IPS DF 4.7 (cell line): ENCODE measurements around the gene SLC17A4.

ENCODE experiments used
- DNase-seq: peaks from one replicate; pipeline ENCODE4 v3.0.0-alpha.2; 2013; ENCODE audit warnings: low spot score; ENCODE audit errors: extremely low read depth

Gene SLC17A4

GRCh38 chr6:25815194-25815593 lies 60.7 kb downstream of the SLC17A4 start:
- no peak for DNase-seq

- no peak for DNase-seq
Measured at GRCh38 chr6:25816252-25816651, 61.7 kb downstream of the SLC17A4 start.

- no peak for DNase-seq
Measured at GRCh38 chr6:25821341-25821740, 66.8 kb downstream of the SLC17A4 start.

- no peak for DNase-seq
Measured at GRCh38 chr6:25829375-25829774, 74.8 kb downstream of the SLC17A4 start.

- DNase-seq, result no peak
Measured at GRCh38 chr6:25830458-25830857, 75.9 kb downstream of the SLC17A4 start.
